Natural killer cell treated with Interleukin-12 subunit alpha and Interleukin-12 subunit beta and Interleukin-15 and Interleukin-18, amount 100 ng/mL, for 72 hours (primary cell): Measurements from ENCODE around the gene IL22RA1. TPM values are rescaled to one million over a fixed set of nuclear protein-coding genes. Genes with fewer than 3 reads are reported as not detected.

Experiments
- ATAC-seq, 2 donors: fragments of 150-1000 bp; cut with Tn5 transposase in 1 of 2; sonication (Bioruptor Pico), chemical (Tn5 transposase) in 1 of 2; 2 replicates each; pipeline ENCODE4 v1.10.0; 2021
- DNase-seq: peaks from one replicate; pipeline ENCODE4 v3.0.0; 2022; ENCODE audit warnings: low spot score
- H3K27ac Mint-ChIP-seq, 2 donors: 1 replicate in 1 of 2; 2 replicates in 1 of 2; pipeline ENCODE4 v1.8.0; 2022; ENCODE audit warnings: mixed read lengths in 2 of 2, mild to moderate bottlenecking in 1 of 2, moderate library complexity in 1 of 2
- H3K27me3 Mint-ChIP-seq, 2 donors: 1 replicate in 1 of 2; 2 replicates in 1 of 2; pipeline ENCODE4 v1.8.0; 2022; ENCODE audit warnings: mixed read lengths in 2 of 2
- H3K36me3 Mint-ChIP-seq: one replicate; pipeline ENCODE4 v1.8.0; 2022; ENCODE audit warnings: mixed read lengths
- H3K4me1 Mint-ChIP-seq, 2 donors: 1 replicate in 1 of 2; 2 replicates in 1 of 2; pipeline ENCODE4 v1.8.0; 2022; ENCODE audit warnings: low read depth in 2 of 2, mixed read lengths in 2 of 2, mild to moderate bottlenecking in 1 of 2
- H3K4me3 Mint-ChIP-seq: one replicate; pipeline ENCODE4 v1.8.0; 2022; ENCODE audit warnings: mixed read lengths
- H3K9me3 Mint-ChIP-seq: 2 replicates; pipeline ENCODE4 v1.8.0; 2022; ENCODE audit warnings: mixed read lengths
- total RNA-seq, 2 donors: library from RNA; stranded (reverse); gene quantifications; one replicate each; pipeline ENCODE4 v1.2.3, GENCODE V29; 2022

IL22RA1 gene
- total RNA-seq, 2 donors from 2014 or later: not detected

GRCh38 chr1:24109686-24110475, 33.1 kb downstream of the IL22RA1 start:
- Mint-ChIP-seq H3K4me1 (peaks cover 5 to 10% of the 10 kb centered on the region in 2 donors), H3K27ac (no peak overlapping the region), H3K27me3 (peaks cover 12 to 20% of the 10 kb centered on the region in 2 donors), H3K4me3 (no peak overlapping the region), H3K9me3 (no peaks in the 10 kb centered on the region), H3K36me3 (no peaks in the 10 kb centered on the region)
- ATAC-seq (no peak), DNase-seq (no peak)

DNA sequence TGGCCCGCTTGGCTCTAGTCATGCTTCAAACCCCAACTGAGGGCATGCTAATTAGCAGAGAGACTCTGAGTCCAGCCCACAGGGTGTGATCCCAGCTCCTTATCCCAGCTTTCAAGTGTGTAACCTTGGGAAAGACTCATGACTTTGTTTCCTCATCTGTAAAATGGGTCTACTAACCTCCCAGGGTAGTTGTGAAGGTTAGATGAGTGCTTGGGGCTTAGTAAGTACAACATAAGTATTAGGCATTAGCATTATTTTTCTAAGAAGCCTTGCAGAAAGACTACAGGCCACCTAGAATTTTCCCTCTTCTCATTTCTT, 33.8 kb downstream of the IL22RA1 start:
- Mint-ChIP-seq H3K27ac (no peak overlapping the region), H3K9me3 (no peaks in the 10 kb centered on the region), H3K4me1 (peaks cover 5 to 10% of the 10 kb centered on the region in 2 donors), H3K36me3 (no peaks in the 10 kb centered on the region), H3K4me3 (no peak overlapping the region), H3K27me3 (peaks cover 12 to 19% of the 10 kb centered on the region in 2 donors)
- ATAC-seq (no peak), DNase-seq (no peak)

DNA sequence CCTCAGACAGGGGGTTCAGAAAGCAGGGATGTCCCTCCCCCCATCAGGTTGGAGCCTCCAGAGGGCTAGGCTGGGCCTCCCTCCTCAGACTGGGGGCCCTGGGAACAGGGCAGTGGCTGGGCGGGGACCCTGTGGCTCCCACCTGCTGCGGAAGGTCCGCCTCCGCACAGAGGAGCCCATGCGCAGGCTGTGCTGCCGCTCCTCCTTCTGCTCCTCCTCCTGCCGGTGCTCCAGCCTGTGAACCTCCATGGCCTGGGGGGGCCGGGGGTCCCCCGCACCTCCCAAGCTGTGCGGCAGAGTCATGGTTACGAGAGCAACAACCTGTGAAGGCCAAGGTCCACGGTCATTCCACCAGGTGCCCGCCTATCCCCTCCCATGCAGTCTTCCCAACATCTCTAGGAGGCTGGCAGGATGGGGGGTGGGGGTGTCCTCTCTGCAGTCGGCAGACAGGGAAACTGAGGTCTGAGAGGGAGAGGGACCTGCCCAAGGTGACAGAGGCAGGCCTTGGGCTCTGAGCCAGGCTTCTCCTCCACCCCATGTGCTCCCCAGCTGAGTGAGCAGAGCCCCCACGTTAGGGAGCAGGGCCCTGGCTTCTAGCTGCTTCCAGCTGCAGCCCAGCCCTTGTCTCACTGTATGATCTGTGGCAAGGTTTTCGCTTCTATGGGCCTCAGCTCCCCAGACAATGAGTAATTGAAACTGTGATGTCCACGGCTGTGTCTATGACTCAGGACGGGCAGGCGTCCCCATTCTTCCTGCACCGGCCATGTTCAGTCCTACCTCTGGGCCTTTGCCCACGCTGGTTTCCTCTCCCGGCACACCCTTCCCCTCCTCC, 34.4 kb downstream of the IL22RA1 start:
- Mint-ChIP-seq H3K9me3 (no peaks in the 10 kb centered on the region), H3K4me1 (peaks cover 5 to 10% of the 10 kb centered on the region in 2 donors), H3K36me3 (no peaks in the 10 kb centered on the region), H3K27me3 (peaks cover 8 to 13% of the 10 kb centered on the region in 2 donors), H3K27ac (no peak overlapping the region), H3K4me3 (no peak overlapping the region)
- ATAC-seq (no peak), DNase-seq (no peak)

- Mint-ChIP-seq H3K36me3 (no peaks in the 10 kb centered on the region), H3K4me1 (peaks cover 0 to 9% of the 10 kb centered on the region in 2 donors), H3K9me3 (no peaks in the 10 kb centered on the region), H3K4me3 (no peak overlapping the region), H3K27me3 (peaks cover 5 to 7% of the 10 kb centered on the region in 2 donors), H3K27ac (no peak overlapping the region)
- DNase-seq (no peak), ATAC-seq (no peak)
Observed at GRCh38 chr1:24107462-24108138, 35.3 kb downstream of the IL22RA1 start.

GRCh38 chr1:24105368-24106160, 37.4 kb downstream of the IL22RA1 start:
- Mint-ChIP-seq H3K27ac (no peak overlapping the region), H3K4me1 (no peaks in the 10 kb centered on the region), H3K36me3 (no peaks in the 10 kb centered on the region), H3K27me3 (no peaks in the 10 kb centered on the region), H3K4me3 (no peak overlapping the region), H3K9me3 (no peaks in the 10 kb centered on the region)
- no peak for DNase-seq
- ATAC-seq: no peak

DNA sequence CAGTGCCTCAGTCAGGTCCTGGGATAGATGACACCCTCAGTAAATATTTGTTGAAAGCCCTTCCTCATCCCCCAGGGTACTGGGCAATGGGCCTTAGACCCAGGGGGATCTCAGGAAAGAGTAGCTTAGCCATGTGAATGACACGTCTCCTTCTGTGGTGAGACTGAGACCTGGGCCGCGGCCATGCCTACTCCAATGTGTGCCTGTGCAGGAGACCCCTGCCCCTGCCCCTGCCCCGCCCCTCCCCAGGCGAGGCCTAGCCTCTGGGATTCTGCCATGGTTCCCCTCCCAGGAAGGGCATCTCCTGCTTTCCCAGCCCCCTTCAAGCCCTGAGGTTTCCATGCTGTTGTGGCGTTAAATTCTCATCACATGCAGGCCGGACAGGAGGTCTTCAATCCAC, 38.1 kb downstream of the IL22RA1 start:
- Mint-ChIP-seq H3K4me1 (no peaks in the 10 kb centered on the region), H3K27me3 (no peaks in the 10 kb centered on the region), H3K27ac (no peak overlapping the region), H3K36me3 (no peaks in the 10 kb centered on the region), H3K9me3 (no peaks in the 10 kb centered on the region), H3K4me3 (no peak overlapping the region)
- no peak for DNase-seq
- ATAC-seq: no peak

GRCh38 chr1:24103879-24104278, 39.1 kb downstream of the IL22RA1 start:
- Mint-ChIP-seq H3K4me3 (no peak overlapping the region), H3K9me3 (no peaks in the 10 kb centered on the region), H3K4me1 (no peaks in the 10 kb centered on the region), H3K36me3 (no peaks in the 10 kb centered on the region), H3K27me3 (no peaks in the 10 kb centered on the region), H3K27ac (no peak overlapping the region)
- ATAC-seq (no peak), DNase-seq (no peak)

DNA sequence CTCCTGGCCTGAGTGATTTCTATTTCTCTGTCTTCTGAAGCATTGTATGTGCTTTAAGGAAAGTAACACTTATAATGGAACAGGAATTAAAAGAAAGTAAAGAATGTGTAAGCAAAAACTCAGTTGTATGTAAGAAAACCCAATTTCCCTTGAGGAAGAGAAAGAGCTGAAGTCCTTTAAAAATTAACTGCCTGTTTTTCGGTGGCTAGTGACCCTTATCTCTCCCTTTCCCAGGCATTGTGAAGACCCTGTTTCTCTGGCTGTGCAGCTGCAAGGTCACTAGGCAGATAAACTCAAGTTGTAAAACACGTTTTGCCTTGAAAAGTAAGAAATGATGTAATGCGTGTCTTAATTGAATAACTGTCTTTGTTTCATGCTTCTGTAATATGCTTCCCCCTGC, 39.5 kb downstream of the IL22RA1 start:
- Mint-ChIP-seq H3K27me3 (no peaks in the 10 kb centered on the region), H3K27ac (no peak overlapping the region), H3K4me3 (no peak overlapping the region), H3K36me3 (no peaks in the 10 kb centered on the region), H3K9me3 (no peaks in the 10 kb centered on the region), H3K4me1 (no peaks in the 10 kb centered on the region)
- ATAC-seq (no peak), DNase-seq (no peak)

GRCh38 chr1:24102961-24103360, 40.0 kb downstream of the IL22RA1 start:
- Mint-ChIP-seq H3K4me3 (no peak overlapping the region), H3K9me3 (no peaks in the 10 kb centered on the region), H3K4me1 (no peaks in the 10 kb centered on the region), H3K36me3 (no peaks in the 10 kb centered on the region), H3K27me3 (no peaks in the 10 kb centered on the region), H3K27ac (no peak overlapping the region)
- DNase-seq (no peak), ATAC-seq (no peak)

GRCh38 chr1:24101796-24102586, 40.9 kb downstream of the IL22RA1 start:
- ATAC-seq: peak in 1 of 2 donors; percentile 28
- H3K4me3 Mint-ChIP-seq: no peak overlapping the region
- H3K36me3 Mint-ChIP-seq: no peaks in the 10 kb centered on the region
- no peak overlapping the region for H3K27ac Mint-ChIP-seq
- no peaks in the 10 kb centered on the region for H3K4me1 Mint-ChIP-seq
- DNase-seq: no peak
- H3K9me3 Mint-ChIP-seq: no peaks in the 10 kb centered on the region
- H3K27me3 Mint-ChIP-seq: no peaks in the 10 kb centered on the region

GRCh38 chr1:24100945-24101737, 41.8 kb downstream of the IL22RA1 start:
- no peaks in the 10 kb centered on the region for H3K9me3 Mint-ChIP-seq
- ATAC-seq: no peak
- no peak for DNase-seq
- no peaks in the 10 kb centered on the region for H3K27me3 Mint-ChIP-seq
- no peaks in the 10 kb centered on the region for H3K36me3 Mint-ChIP-seq
- no peak overlapping the region for H3K27ac Mint-ChIP-seq
- no peaks in the 10 kb centered on the region for H3K4me1 Mint-ChIP-seq
- no peak overlapping the region for H3K4me3 Mint-ChIP-seq

GRCh38 chr1:24098943-24099638, 43.8 kb downstream of the IL22RA1 start:
- no peak for DNase-seq
- H3K27ac Mint-ChIP-seq: no peak overlapping the region
- no peak overlapping the region for H3K4me3 Mint-ChIP-seq
- no peaks in the 10 kb centered on the region for H3K4me1 Mint-ChIP-seq
- H3K9me3 Mint-ChIP-seq: no peaks in the 10 kb centered on the region
- ATAC-seq: no peak
- peaks cover 0 to 5% of the 10 kb centered on the region in 2 donors for H3K27me3 Mint-ChIP-seq
- H3K36me3 Mint-ChIP-seq: no peaks in the 10 kb centered on the region
